Progenitor cell of endocrine pancreas (in vitro differentiated cells): ENCODE measurements around the gene ABCD2. TPM values are rescaled to one million over a fixed set of nuclear protein-coding genes. Genes with fewer than 3 reads are reported as not detected.

Experiments
- DNase-seq: peaks from one replicate; pipeline ENCODE4 v3.0.0; 2021; ENCODE audit warnings: low spot score; ENCODE audit not compliant: unreplicated experiment
- H3K27ac Mint-ChIP-seq: 2 replicates; pipeline ENCODE4 v1.8.0; 2021; ENCODE audit warnings: mild to moderate bottlenecking, moderate library complexity, mixed read lengths
- H3K27me3 Mint-ChIP-seq: 2 replicates; pipeline ENCODE4 v1.8.0; 2021; ENCODE audit warnings: mixed read lengths
- H3K36me3 Mint-ChIP-seq: 2 replicates; pipeline ENCODE4 v1.8.0; 2022; ENCODE audit warnings: mixed read lengths; ENCODE audit not compliant: insufficient read depth
- H3K4me1 Mint-ChIP-seq: 2 replicates; pipeline ENCODE4 v1.8.0; 2021; ENCODE audit warnings: low read depth, mixed read lengths
- H3K4me3 Mint-ChIP-seq: 2 replicates; pipeline ENCODE4 v1.8.0; 2021; ENCODE audit warnings: low read depth, mild to moderate bottlenecking, moderate library complexity, mixed read lengths
- H3K9me3 Mint-ChIP-seq: 2 replicates; pipeline ENCODE4 v1.8.0; 2021; ENCODE audit warnings: low read depth, mixed read lengths
- CTCF ChIP-seq: fragments of 200-600 bp; sonication (generic); IDR thresholded peaks from one replicate; pipeline ENCODE4 v1.5.0; 2021; ENCODE audit warnings: antibody characterized with exemption, mild to moderate bottlenecking; ENCODE audit not compliant: unreplicated experiment
- total RNA-seq: library from RNA; stranded (reverse); gene quantifications from 2 replicates; pipeline ENCODE4 v1.2.1, GENCODE V29; 2021

The ABCD2 gene
- total RNA-seq, 1 donor from 2014 or later, result not detected

- TF ChIP-seq CTCF, result no peak
- Mint-ChIP-seq H3K27ac (no peak overlapping the region), H3K36me3 (no peaks in the 10 kb centered on the region), H3K9me3 (no peaks in the 10 kb centered on the region), H3K27me3 (no peaks in the 10 kb centered on the region), H3K4me3 (no peak overlapping the region), H3K4me1 (no peaks in the 10 kb centered on the region)
- no peak for DNase-seq
Observed at GRCh38 chr12:39592295-39592694, 27.3 kb downstream of the ABCD2 start.

GRCh38 chr12:39588348-39588747, 31.3 kb downstream of the ABCD2 start:
- Mint-ChIP-seq H3K4me1 (no peaks in the 10 kb centered on the region), H3K27ac (no peak overlapping the region), H3K4me3 (no peak overlapping the region), H3K9me3 (peaks cover 4% of the 10 kb centered on the region), H3K36me3 (no peaks in the 10 kb centered on the region), H3K27me3 (no peaks in the 10 kb centered on the region)
- no peak for DNase-seq
- no peak for TF ChIP-seq CTCF

GRCh38 chr12:39587225-39587624, 32.4 kb downstream of the ABCD2 start:
- no peak for TF ChIP-seq CTCF
- H3K4me3 Mint-ChIP-seq, result no peak overlapping the region

GRCh38 chr12:39586816-39587215, 32.8 kb downstream of the ABCD2 start:
- Mint-ChIP-seq H3K27me3 (no peaks in the 10 kb centered on the region), H3K4me3 (no peak overlapping the region), H3K4me1 (no peaks in the 10 kb centered on the region), H3K27ac (no peak overlapping the region), H3K9me3 (peaks cover 4% of the 10 kb centered on the region), H3K36me3 (no peaks in the 10 kb centered on the region)
- TF ChIP-seq CTCF, result no peak
- no peak for DNase-seq

More at GRCh38 chr12:39587225-39587624, 32.4 kb downstream of the ABCD2 start:
- DNase-seq, result no peak
- H3K27ac Mint-ChIP-seq, result no peak overlapping the region
- no peaks in the 10 kb centered on the region for H3K36me3 Mint-ChIP-seq
- H3K27me3 Mint-ChIP-seq, result no peaks in the 10 kb centered on the region
- H3K4me1 Mint-ChIP-seq, result no peaks in the 10 kb centered on the region
- H3K9me3 Mint-ChIP-seq, result peaks cover 4% of the 10 kb centered on the region

GRCh38 chr12:39581592-39581991, 38.0 kb downstream of the ABCD2 start:
- TF ChIP-seq CTCF, result no peak
- Mint-ChIP-seq H3K4me3 (no peak overlapping the region), H3K4me1 (no peaks in the 10 kb centered on the region), H3K36me3 (no peaks in the 10 kb centered on the region), H3K27ac (no peak overlapping the region), H3K27me3 (no peaks in the 10 kb centered on the region), H3K9me3 (peaks cover 4% of the 10 kb centered on the region)
- DNase-seq, result no peak
